Mesothelial cell of epicardium (in vitro differentiated cells): ENCODE measurements around the gene TBC1D2B. TPM values are rescaled to one million over a fixed set of nuclear protein-coding genes. Genes with fewer than 3 reads are reported as not detected.

ENCODE experiments used
- DNase-seq, 2 experiments: peaks; one replicate each; pipeline ENCODE4 v3.0.0; 2021; ENCODE audit warnings: low spot score in 2 of 2; ENCODE audit not compliant: unreplicated experiment in 2 of 2
- H3K27ac Mint-ChIP-seq: 2 replicates; pipeline ENCODE4 v1.8.0; 2021; ENCODE audit warnings: mixed read lengths
- H3K27me3 Mint-ChIP-seq: 2 replicates; pipeline ENCODE4 v1.8.0; 2021; ENCODE audit warnings: low read depth, mixed read lengths
- H3K36me3 Mint-ChIP-seq: 2 replicates; pipeline ENCODE4 v1.8.0; 2021; ENCODE audit warnings: mixed read lengths
- H3K4me1 Mint-ChIP-seq: 2 replicates; pipeline ENCODE4 v1.8.0; 2021; ENCODE audit warnings: mixed read lengths
- H3K4me3 Mint-ChIP-seq: 2 replicates; pipeline ENCODE4 v1.8.0; 2021; ENCODE audit warnings: mild to moderate bottlenecking, moderate library complexity, mixed read lengths
- H3K9me3 Mint-ChIP-seq: 2 replicates; pipeline ENCODE4 v1.8.0; 2021; ENCODE audit warnings: mixed read lengths
- CTCF ChIP-seq: fragments of 200-600 bp; sonication (generic); IDR thresholded peaks from one replicate; pipeline ENCODE4 v1.5.0; 2021; ENCODE audit warnings: antibody characterized with exemption; ENCODE audit not compliant: unreplicated experiment
- total RNA-seq: library from RNA; stranded (reverse); gene quantifications from 3 replicates; pipeline ENCODE4 v1.2.1, GENCODE V29; 2021

The TBC1D2B gene
- total RNA-seq, 1 donor from 2014 or later = 39.8 TPM

DNA sequence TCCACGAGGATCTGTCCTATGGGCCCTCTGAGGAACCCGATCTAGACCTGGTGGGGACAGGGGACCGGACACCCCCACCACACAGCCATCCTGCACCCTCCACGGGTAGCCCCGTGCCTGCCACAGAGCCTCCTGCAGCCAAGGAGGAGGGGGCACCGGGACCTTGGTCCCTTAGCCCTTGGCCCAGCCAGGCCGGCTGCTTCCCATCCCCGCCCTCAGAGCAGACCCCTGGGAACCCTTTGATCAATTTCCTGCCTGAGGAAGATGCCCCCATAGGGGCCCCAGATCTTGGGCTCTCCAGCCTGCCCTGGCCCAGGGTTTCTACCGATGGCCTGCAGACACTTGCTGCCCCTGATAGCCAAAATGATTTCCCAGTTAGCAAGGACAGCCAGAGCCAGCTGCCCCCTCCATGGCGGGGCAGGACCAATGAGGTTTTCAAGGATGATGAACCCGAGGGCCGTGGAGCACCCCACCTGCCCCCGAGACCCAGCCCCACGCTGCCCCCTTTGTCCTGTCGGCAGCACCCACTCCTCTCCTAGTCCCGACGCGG lies 91.5 kb downstream of the TBC1D2B start:
- no peaks in the 10 kb centered on the region for H3K9me3 Mint-ChIP-seq
- H3K27me3 Mint-ChIP-seq = peaks cover 4% of the 10 kb centered on the region
- no peak overlapping the region for H3K4me3 Mint-ChIP-seq
- H3K4me1 Mint-ChIP-seq = peaks cover 3% of the 10 kb centered on the region
- H3K36me3 Mint-ChIP-seq = no peaks in the 10 kb centered on the region
- DNase-seq = no peak
- H3K27ac Mint-ChIP-seq = no peak overlapping the region
- no peak for TF ChIP-seq CTCF

DNA sequence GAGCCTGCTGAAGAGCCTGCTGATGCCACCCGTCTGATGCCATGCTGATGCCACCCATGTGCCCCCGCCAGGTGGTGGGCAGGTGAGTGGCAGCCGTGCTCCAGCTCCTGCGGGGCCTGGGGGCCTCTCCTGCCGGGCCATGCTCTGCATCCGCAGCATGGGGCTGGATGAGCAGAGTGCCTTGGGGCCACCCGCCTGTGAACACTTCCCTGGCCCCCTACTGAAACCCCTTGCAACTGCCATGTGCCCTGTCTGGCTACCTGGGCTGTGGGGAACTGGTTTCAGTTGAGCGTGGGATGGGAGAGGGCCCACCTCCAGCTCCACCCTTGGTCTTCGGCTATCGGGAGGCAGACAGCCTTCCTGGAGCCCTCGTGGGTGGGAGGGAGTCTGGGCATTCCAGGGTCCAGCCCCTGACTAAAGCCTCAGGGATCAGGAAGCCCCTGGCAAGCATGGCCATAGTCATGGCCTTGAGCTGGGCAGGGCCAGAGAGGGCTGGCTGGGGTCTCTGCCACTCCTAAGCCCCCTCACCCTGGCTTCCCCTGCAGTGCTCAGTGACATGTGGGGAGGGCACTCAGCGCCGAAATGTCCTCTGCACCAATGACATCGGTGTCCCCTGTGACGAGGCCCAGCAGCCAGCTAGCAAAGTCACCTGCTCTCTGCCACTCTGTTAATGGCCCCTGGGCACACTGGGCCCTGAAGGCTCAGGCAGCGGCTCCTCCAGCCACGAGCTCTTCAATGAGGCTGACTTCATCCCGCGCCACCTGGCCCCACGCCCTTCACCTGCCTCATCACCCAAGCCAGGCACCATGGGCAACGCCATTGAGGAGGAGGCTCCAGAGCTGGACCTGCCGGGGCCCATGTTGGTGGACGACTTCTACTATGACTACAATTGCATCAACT lies 92.2 kb downstream of the TBC1D2B start:
- no peaks in the 10 kb centered on the region for H3K9me3 Mint-ChIP-seq
- no peak for DNase-seq
- no peak for TF ChIP-seq CTCF
- no peaks in the 10 kb centered on the region for H3K36me3 Mint-ChIP-seq
- H3K4me3 Mint-ChIP-seq = no peak overlapping the region
- H3K4me1 Mint-ChIP-seq = peaks cover 3% of the 10 kb centered on the region
- no peak overlapping the region for H3K27ac Mint-ChIP-seq
- H3K27me3 Mint-ChIP-seq = peaks cover 4% of the 10 kb centered on the region

DNA sequence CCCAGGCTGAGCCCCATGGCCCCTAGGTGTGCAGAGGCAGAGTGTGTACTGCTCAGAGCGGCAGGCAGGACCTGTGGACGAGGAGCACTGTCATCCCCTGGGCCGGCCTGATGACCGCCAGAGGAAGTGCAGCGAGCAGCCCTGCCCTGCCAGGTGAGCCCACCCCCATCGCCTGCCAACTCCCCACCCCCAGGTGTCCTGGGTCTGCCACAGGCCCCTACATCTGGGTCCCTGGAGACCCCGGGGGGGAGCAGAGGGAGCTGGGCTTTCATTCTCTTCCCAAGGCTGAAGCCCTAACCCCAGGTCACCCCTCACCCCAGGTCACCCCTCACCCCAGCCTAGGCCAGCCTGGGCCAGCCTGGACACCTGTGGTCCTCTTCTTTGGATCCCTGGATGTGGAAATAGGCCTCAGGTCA lies 93.1 kb downstream of the TBC1D2B start:
- peaks cover 4% of the 10 kb centered on the region for H3K27me3 Mint-ChIP-seq
- DNase-seq = no peak
- no peak overlapping the region for H3K4me3 Mint-ChIP-seq
- H3K9me3 Mint-ChIP-seq = no peaks in the 10 kb centered on the region
- peaks cover 3% of the 10 kb centered on the region for H3K4me1 Mint-ChIP-seq
- H3K27ac Mint-ChIP-seq = no peak overlapping the region
- no peaks in the 10 kb centered on the region for H3K36me3 Mint-ChIP-seq
- TF ChIP-seq CTCF = no peak

DNA sequence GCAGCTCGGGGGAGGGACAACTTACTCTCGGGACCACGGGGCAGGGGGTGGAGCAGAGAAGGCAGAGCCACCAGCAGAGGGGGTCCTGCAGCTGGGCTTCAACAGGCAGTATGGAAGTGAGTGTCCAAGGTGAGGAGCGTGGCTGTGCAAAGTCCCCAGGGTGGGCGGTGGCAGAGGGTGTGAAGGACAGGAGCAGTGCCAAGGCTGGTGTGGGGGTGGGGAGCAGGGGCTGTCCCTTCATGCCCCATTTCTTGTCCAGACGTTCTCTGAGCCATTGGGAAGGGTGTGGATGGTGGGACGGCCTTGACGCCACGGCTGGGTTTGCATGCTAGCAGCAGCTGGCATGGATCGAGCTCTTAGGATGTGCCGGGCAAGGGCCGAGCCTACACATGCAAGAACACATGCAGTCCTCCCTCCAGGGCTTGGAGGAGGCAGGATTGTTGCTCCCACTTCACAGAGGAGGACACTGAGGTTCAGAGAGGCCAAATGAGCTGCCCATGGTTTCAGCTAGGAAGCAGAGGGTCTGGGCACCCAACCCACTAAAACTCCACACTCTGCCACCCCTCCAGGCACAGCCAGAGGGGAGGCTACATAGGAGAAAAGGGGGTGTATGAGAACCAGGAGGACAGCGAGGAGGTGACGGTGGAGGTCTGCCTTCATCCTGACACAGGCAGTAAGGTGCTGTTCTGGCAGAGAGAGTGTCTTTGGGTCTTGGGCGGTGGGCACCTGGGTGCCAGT lies 93.6 kb downstream of the TBC1D2B start:
- no peak overlapping the region for H3K27ac Mint-ChIP-seq
- TF ChIP-seq CTCF = no peak
- no peak overlapping the region for H3K4me3 Mint-ChIP-seq
- no peak for DNase-seq
- H3K9me3 Mint-ChIP-seq = no peaks in the 10 kb centered on the region
- H3K4me1 Mint-ChIP-seq = peaks cover 3% of the 10 kb centered on the region
- H3K27me3 Mint-ChIP-seq = peaks cover 4% of the 10 kb centered on the region
- no peaks in the 10 kb centered on the region for H3K36me3 Mint-ChIP-seq

DNA sequence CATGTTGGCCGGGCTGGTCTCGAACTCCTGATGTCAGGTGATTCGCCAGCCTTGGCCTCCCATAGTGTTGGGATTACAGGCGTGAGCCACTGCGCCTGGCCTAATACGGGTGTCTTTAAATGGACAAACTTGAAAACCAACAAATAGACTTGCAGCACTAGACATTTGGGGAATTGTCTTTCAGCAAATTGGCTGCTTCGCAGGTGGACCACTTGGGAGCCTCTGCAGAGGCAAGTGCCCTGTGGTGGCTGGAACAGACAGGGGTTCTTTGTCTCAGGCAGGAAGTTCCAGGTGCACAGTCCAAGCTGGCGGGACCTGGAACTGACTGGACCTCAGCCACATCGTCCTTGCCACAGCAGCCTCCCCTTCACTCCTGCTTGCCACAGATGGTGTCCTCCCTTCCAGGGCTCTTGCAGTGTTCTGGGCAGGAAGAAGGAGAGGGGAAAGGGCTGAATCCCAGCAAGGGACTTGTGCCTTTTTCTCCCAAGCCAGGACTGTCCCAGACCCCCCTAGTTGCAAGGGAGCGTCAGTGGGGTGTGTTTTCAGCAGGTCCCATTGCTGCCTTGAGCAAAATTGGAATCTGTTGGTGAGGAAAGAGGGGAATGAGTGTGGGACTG lies 94.3 kb downstream of the TBC1D2B start:
- no peak overlapping the region for H3K27ac Mint-ChIP-seq
- no peaks in the 10 kb centered on the region for H3K36me3 Mint-ChIP-seq
- H3K27me3 Mint-ChIP-seq = peaks cover 4% of the 10 kb centered on the region
- peaks cover 3% of the 10 kb centered on the region for H3K4me1 Mint-ChIP-seq
- no peaks in the 10 kb centered on the region for H3K9me3 Mint-ChIP-seq
- H3K4me3 Mint-ChIP-seq = no peak overlapping the region
- no peak for DNase-seq
- no peak for TF ChIP-seq CTCF
